ENCODE measurements around the gene ALAD.

Gene ALAD

DNA sequence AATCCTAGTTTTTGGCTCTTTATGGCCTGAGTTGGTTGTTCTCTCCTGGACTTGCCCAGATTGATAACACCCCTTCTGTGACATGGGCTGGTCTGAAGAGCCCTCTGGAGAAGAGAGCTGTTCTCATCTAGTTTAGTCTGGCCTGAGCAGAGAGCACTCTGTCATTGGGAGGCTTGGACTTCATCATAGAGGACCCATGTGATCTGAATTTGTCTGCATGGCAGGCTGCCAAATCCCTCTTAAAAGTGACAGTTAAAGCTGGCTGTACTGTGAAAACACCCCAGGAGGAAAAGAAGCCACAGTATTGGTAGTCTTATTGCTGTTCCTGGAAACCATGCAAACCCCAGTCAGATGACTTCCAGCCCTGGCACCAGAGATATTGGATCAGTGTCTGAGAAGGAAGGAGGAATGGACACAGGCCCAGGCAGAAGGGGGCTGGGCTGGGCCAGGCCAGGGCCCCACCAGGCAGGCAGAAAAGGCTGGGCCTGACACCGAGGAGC is 57.3 kb downstream of the ALAD start:
- peak; percentile 70 for DNase-seq

DNA sequence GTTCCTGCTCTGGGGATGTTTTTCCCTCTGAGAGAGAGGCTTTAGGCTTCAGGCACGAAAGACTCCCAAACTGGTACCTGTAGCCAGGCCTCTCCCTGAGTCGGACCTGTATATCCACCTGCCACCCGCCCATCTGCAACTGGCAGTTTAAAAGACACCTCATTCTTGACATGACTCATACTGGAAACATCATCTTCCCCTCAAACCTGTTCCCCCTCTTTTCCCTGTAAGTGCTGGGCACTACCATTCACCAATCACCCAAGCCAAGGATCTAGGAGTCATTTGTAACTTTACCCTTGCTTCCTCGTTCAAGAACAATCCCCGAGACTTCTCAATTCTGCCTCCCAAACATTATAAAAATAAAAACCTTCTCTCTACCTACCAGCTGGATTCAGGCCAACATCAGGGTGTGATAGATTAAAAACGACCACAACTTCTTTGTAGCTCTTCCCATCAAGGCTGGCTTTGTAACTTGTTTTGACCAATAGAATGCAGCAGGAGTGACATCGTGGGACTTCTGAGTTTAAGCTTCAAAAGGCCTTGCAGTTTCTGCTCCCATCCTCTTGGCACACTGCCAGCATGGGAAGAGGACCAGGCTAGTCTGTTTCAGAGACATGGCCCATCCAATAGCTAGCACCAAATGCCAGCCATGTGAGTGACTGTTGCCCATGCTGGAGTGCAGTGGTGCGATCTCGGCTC is 59.2 kb downstream of the ALAD start:
- no peak for DNase-seq

DNA sequence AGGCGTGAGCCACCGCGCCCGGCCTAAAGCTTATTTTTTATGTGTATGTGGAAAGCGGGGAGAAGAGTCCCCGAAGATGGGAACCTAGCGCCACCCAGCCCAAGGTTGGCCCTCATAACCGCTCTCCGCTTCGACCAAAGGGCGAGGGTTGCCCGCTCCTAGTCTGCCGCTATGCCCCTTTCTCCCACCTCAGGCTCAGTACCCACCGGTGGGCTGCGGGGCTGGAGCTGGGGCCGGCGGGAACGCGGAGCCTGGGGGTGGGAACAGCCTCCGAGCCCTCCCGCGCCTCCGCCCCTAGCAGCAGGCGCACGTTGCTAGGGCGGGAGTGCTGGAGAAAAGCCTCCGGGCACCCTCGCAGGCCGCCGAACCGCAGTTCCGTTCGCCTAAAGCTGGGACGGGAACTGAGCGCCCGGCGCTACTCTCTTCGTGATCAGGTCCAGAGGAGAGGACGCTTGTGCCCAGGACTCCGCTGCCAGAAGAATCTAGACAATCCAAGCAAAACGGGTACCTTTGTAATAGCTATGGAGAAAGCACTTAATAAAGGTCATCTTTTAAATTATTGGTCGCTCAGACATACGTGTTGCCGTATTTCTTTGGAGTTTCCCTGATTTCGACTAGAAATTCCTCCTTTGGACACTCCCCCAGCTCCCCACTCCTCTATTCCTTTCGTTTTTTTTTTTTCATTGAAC is 60.9 kb downstream of the ALAD start, which contains the start of gene WDR31:
Gene WDR31 (minus strand): TSS at position 265 of the 689 bp plus-strand sequence. CDS start 8,253 bp downstream, outside the sequence.
- DNase-seq: peak; percentile 85

DNA sequence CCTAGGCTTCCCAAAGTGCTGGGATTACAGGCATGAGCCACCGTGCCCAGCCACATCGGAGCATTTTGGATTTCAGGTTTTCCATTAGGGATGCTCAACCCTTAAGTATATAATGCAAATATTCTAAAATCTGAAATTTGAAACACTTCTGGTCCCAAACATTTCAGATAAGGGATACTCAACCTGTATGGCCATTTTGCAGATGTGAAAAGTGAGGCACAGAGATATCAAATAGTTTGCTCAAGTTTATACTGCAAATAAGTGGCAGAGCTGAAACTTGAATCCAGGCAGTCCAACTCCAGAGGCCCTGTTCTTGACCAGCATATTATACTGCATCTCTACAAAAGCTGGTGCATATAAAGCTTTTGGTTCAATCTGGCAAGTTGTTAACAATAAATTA is 63.4 kb downstream of the ALAD start:
- DNase-seq: no peak
